Measurements from ENCODE around the gene TOMM20. TPM values are rescaled to one million over a fixed set of nuclear protein-coding genes. Genes with fewer than 3 reads are reported as not detected.

Gene TOMM20
- total RNA-seq, 2 donors from 2014 or later: 237 to 252 TPM

GRCh38 chr1:235130766-235131270 lies 2.2 kb upstream of the TOMM20 start:
- peaks cover 31% of the 10 kb centered on the region for H3K4me1 Mint-ChIP-seq
- WGBS, 2 experiments (ENCODE audit: insufficient coverage in 1 of 2, insufficient read length in 1 of 2): 92 to 95% methylated on average over 6 to 7 of the region's 7 CpGs
- H3K9me3 Mint-ChIP-seq: peaks cover 12% of the 10 kb centered on the region
- H3K9ac ChIP-seq (ENCODE audit: extremely low read depth, low read length, poor library complexity, severe bottlenecking): no peak overlapping the region
- H3K36me3 Mint-ChIP-seq (ENCODE audit: low read depth): peaks cover 71% of the 10 kb centered on the region
- H3K4me3 ChIP-seq (ENCODE audit: low read length): no peak overlapping the region
- TF ChIP-seq, protein P1, sequence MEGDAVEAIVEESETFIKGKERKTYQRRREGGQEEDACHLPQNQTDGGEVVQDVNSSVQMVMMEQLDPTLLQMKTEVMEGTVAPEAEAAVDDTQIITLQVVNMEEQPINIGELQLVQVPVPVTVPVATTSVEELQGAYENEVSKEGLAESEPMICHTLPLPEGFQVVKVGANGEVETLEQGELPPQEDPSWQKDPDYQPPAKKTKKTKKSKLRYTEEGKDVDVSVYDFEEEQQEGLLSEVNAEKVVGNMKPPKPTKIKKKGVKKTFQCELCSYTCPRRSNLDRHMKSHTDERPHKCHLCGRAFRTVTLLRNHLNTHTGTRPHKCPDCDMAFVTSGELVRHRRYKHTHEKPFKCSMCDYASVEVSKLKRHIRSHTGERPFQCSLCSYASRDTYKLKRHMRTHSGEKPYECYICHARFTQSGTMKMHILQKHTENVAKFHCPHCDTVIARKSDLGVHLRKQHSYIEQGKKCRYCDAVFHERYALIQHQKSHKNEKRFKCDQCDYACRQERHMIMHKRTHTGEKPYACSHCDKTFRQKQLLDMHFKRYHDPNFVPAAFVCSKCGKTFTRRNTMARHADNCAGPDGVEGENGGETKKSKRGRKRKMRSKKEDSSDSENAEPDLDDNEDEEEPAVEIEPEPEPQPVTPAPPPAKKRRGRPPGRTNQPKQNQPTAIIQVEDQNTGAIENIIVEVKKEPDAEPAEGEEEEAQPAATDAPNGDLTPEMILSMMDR (conservative IDR thresholded peaks at IDR 0.05): no peak
- no peaks in the 10 kb centered on the region for H3K27me3 Mint-ChIP-seq (ENCODE audit: insufficient read depth)
- H3K9me3 ChIP-seq (ENCODE audit: control insufficient read depth, low read length): no peaks in the 10 kb centered on the region
- no peaks in the 10 kb centered on the region for H3K27me3 ChIP-seq (ENCODE audit: control insufficient read depth, insufficient read depth, low read length, poor library complexity, severe bottlenecking)
- no peak for DNase-seq
- no peak overlapping the region for H3K27ac ChIP-seq (ENCODE audit: low read depth, low read length)
- peaks cover 64% of the 10 kb centered on the region for H3K36me3 ChIP-seq (ENCODE audit: control insufficient read depth, insufficient read depth, low read length)
- peaks cover 11% of the 10 kb centered on the region for H3K4me1 ChIP-seq (ENCODE audit: control insufficient read depth, insufficient read depth, low read length)
- H3K4me3 Mint-ChIP-seq: no peak overlapping the region
- no peak overlapping the region for H3K27ac Mint-ChIP-seq

DNA sequence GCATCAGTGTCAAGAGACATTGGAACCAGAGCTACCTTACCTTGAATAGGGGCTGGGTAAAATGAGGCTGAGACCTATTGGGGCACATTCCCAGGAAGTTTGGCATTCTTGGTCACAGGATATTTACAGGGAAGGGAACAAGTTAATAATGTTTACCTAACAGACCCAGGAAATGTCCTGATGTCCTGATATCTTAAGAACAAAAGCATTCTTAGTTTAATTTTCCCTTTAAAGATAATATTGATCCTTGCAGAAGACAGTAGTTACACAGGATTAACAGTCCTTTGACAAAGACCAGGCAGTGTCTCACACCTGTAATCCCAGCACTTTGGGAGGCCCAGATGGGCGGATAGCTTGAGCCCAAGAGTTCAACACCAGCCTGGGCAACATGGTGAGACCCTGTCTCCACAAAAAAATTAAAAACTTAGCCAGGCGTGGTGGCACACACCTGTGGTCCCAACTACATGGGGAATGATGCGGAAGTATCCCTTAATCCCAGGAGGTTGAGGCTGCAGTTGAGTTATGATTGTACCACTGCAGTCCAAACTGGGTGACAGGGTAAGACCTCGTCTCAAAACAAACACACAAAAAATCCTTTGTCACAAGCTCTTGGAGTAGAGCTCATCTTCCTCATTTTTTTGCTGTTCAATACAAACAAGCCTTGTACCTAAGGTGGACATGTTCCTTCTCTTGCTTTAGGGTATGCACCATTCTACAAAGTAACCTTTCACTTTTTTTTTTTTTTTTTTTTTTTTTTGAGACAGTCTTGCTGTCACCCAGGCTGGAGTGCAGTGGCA lies 1.3 kb upstream of the TOMM20 start:
- no peaks in the 10 kb centered on the region for H3K9me3 ChIP-seq (ENCODE audit: control insufficient read depth, low read length)
- H3K9ac ChIP-seq (ENCODE audit: extremely low read depth, low read length, poor library complexity, severe bottlenecking): peak overlapping the region; percentile 100
- no peak overlapping the region for H3K4me3 ChIP-seq (ENCODE audit: low read length)
- TF ChIP-seq, protein P1 (conservative IDR thresholded peaks at IDR 0.05): no peak
- WGBS, 2 experiments (ENCODE audit: insufficient coverage in 1 of 2, insufficient read length in 1 of 2): 78% methylated on average over 4 of the region's 4 CpGs
- Mint-ChIP-seq H3K36me3 (ENCODE audit: low read depth) (peaks cover 72% of the 10 kb centered on the region), H3K4me3 (peak overlapping the region; percentile 100), H3K27me3 (ENCODE audit: insufficient read depth) (no peaks in the 10 kb centered on the region), H3K4me1 (peaks cover 31% of the 10 kb centered on the region), H3K9me3 (peaks cover 12% of the 10 kb centered on the region), H3K27ac (peak overlapping the region; percentile 100)
- DNase-seq: peak; percentile 79
- peaks cover 11% of the 10 kb centered on the region for H3K4me1 ChIP-seq (ENCODE audit: control insufficient read depth, insufficient read depth, low read length)
- peaks cover 64% of the 10 kb centered on the region for H3K36me3 ChIP-seq (ENCODE audit: control insufficient read depth, insufficient read depth, low read length)
- no peak overlapping the region for H3K27ac ChIP-seq (ENCODE audit: low read depth, low read length)
- no peaks in the 10 kb centered on the region for H3K27me3 ChIP-seq (ENCODE audit: control insufficient read depth, insufficient read depth, low read length, poor library complexity, severe bottlenecking)

- H3K4me1 ChIP-seq (ENCODE audit: control insufficient read depth, insufficient read depth, low read length): peaks cover 6% of the 10 kb centered on the region
- H3K27me3 ChIP-seq (ENCODE audit: control insufficient read depth, insufficient read depth, low read length, poor library complexity, severe bottlenecking): no peaks in the 10 kb centered on the region
- Mint-ChIP-seq H3K4me3 (peak overlapping the region; percentile 100), H3K4me1 (peaks cover 32% of the 10 kb centered on the region), H3K27me3 (ENCODE audit: insufficient read depth) (no peaks in the 10 kb centered on the region), H3K27ac (peak overlapping the region; percentile 100), H3K9me3 (peaks cover 12% of the 10 kb centered on the region), H3K36me3 (ENCODE audit: low read depth) (peaks cover 69% of the 10 kb centered on the region)
- H3K9ac ChIP-seq (ENCODE audit: extremely low read depth, low read length, poor library complexity, severe bottlenecking): peak overlapping the region; percentile 100
- peak overlapping the region; percentile 96 for H3K27ac ChIP-seq (ENCODE audit: low read depth, low read length)
- WGBS, 2 experiments (ENCODE audit: insufficient coverage in 1 of 2, insufficient read length in 1 of 2): 2 to 4% methylated on average over 26 to 35 of the region's 35 CpGs
- no peaks in the 10 kb centered on the region for H3K9me3 ChIP-seq (ENCODE audit: control insufficient read depth, low read length)
- peaks cover 68% of the 10 kb centered on the region for H3K36me3 ChIP-seq (ENCODE audit: control insufficient read depth, insufficient read depth, low read length)
- no peak for DNase-seq
- TF ChIP-seq, protein P1 (conservative IDR thresholded peaks at IDR 0.05): no peak
- peak overlapping the region; percentile 85 for H3K4me3 ChIP-seq (ENCODE audit: low read length)
Measured at GRCh38 chr1:235127732-235128455, 743 bp downstream of the TOMM20 start.

All from endodermal cell (in vitro differentiated cells).